GM21367 (cell line): Measurements from ENCODE around the gene NAA38.

ENCODE experiments used
- ATAC-seq: cut with Tn5 transposase; IDR thresholded peaks from one replicate; pipeline ENCODE4 v1.9.1; 2021; ENCODE audit not compliant: unreplicated experiment

Gene NAA38

DNA sequence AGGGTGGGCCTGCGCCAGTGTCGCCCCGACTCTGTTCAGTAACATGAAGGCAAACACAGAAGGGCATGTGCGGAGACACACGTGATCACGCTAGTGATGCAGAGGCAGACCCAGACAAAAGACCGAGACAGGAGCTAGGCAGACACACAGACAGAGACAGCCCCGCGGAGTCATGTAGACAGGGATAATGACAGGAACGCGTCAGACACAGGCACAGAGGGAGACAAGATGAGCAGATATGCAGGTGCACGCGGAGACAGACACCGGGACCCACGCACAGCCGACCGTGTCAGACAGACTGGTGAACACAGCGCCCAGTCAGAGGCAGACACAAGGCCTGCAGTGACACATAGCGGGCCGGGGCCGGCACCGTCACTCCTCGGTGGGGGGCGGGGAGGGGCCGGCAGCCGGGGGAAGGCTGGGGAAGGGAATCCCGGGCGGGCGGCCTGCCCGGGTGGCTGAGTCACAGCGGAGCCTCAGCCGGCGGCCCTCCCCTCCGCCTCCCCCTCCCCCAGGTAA, 15.9 kb downstream of the NAA38 start:
- no peak for ATAC-seq

DNA sequence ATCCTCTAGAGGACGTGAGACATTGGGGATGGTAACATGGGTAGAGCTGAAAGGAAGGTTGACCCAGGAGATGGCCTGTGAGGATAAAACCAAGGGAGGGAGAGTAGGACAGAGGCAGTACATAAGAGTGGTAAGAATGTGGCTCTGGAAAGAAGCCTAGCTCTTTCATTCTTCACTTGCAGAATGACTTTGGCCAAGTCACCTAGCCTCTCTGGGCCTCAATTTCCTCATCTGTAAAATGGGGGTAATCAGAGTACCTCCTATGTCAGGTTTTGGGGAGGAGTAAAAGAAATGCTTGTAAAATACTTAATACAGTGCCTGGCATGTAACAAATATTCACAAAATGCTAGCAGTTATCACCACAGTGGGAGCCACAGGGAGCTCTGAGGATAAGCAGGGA, 16.5 kb downstream of the NAA38 start:
- no peak for ATAC-seq

DNA sequence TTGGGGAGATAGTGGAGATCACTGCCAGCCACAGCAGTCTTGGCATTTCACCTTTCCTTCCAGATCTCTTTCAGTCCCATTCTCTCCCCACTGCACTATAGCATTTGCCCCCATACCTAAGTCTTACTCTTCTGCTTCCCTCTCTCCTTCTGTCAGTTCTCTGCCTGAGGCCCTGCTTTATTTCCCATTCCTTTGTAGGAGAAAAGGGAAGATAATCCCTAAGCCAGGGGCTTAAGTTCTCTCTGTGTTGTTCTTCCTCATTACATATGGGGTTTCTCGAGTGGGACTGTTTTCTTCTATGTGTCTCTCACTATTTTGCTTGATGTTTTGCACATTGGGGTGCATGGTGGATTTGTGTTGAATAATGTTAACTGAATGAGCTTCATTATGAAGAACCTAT, 16.9 kb downstream of the NAA38 start:
- ATAC-seq = no peak

DNA sequence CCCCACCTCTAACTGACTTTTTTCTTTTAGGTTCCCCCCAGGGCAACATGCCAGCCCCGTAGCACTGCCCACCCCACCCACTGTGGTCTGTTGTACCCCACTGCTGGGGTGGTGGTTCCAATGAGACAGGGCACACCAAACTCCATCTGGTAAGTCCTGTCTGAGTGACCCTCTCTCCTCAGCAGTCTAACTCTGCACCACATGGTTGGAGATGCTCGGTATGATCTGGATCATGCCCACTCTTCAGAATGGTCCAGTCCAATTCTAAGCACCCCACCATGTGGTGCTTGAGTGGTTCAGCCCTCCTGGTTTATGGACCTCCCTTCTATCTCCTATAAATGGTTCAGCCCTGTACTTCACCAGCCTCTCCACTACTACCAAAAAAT, 17.5 kb downstream of the NAA38 start:
- no peak for ATAC-seq

DNA sequence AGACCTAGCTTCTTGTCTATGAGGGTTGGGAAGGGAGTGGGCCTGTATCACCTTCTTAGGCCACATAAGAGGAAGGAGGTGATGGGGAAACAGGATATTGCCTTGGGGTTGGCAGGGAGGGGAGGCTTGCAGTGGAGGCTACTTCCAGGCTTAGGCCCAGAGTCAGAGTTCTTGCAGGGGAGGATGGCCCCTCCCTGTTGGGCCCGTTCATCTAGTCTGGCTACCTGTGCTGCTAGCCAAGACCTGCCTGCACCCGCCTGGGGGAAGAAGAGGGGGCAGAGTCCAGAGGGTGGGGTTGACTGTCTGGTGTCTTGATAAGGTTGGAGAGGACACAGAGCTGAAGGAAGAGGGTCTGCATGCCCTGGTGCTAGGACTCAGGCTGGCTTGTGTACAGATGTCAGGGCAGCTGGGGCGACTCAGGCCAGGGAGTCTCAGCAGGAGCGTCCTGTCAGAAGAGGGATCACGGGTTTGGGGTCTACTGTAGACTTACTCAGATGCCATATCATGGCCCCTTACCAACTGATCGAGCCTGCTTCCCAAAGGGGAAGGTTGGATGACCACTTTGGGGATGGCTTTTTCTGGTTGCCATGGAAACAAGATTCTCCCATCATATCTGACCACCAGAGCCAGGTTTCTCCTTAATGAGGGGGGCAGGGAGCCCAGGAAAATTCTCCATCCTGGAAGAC, 18.0 kb downstream of the NAA38 start:
- no peak for ATAC-seq

DNA sequence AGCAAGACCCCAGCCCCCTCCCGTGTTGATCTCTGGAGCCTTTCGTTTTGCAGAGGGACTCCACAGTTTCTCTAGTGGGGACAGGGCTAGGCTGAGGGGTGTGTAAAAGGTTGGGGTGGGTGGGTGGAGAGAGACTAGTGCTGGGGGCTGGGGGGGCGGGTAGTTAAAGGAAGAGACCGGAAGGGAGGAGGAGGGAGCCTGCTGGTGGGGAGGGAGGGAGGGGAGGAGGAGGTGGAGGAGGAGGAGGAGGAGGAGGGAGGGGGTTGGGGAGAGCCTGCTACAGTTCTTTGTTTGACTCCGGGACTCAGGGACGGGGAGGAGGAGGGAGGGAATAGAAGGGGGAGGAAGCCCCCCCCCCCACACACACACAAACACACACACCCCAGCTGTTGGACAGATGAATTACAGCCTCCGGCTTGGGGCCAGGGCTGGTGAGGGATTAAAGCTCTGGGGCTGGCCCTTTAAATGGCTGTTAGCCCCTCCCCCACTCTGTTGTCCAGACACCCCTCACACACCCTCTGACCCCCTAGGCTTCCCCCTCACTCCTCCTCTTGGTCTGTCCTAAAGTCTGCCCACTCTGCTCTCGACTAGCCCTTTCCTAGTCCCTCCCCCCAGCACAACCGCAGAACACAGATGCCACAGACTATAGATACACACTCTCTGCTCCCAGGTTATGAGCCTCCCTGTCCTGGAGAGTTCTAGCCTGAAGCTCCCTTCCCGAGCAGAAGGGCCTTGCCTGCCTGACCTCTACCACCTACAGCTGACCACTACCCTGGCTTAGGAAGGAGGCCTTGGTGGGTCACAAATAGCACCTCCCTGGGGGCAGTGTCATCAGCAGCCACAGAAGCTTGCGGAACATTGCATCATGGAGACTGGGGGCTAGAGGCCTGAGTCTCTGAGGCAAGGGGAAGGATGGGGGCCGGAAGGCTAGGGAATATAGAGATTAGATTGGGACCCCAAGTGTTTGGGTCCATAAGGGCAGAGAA, 19.0 kb downstream of the NAA38 start:
- no peak for ATAC-seq

DNA sequence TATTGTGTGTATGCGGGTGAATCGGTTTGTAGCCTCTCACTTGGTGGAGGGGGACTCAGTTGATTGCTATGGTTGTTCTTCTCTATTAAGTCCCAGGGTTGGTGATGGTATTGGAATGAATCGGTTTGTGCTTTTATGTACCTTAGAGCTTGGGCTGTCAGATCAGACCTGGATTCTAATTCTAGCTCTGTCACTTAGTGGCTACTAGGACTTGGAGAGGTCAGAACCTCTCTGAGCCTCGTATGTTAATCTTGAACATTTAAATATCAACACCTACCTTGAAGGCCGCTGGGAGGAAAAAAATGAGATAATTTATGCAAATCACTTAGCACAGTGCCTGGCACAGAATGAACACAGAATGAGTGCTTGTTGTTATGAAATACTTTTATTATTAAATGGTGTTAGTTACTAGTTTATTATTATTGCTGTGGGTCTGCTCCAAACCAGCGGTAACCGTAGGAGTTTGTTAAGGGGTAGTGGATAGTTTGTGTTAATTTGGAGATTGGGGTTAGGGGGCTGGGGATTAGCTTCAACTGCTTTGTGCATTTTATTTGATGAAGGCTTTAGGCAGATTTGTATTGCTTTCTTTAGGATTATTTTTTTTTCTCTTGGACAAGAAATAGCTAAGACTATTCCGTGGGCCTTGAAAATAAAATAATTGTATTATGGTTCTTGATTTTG, 19.8 kb downstream of the NAA38 start:
- no peak for ATAC-seq

DNA sequence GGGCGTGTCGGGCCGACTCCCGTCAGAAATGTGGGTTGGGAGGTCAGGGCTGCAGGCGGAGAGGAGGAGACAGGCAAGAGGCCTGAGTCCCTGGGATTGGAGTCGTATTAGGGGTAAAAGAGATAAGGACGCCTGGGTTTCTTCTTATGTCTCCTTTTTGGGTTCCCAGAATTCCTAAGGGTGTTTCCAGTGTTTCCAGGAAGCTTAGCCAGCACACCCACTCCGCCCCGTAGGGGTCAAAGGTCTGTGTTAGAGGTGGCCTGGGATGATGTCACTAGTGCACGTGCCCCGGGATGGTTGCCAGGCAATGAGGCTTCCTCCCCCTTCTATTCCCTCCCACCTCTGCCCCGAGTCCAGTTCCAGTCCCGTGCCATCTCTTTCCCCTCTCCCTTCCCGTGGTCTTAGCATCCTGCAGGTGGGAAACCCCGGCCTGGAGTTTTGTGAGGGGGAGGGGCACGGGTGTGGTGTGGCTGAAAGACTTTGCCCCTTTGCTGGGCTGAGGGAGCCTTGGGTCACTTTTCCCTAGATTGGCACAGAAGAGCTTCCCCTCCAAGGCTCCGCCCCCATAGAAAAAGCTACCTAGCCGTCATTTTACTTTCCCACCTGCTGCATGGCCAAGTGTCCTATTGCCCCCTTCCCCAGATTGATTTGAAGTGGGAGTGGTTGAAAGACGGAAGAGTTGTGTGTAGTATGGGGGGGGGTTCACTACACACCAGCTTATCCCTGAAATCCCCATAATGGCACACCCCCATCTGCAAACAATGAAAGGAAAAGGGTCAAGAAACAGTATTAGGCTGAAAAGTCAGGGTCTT, 20.6 kb downstream of the NAA38 start:
- ATAC-seq = no peak

DNA sequence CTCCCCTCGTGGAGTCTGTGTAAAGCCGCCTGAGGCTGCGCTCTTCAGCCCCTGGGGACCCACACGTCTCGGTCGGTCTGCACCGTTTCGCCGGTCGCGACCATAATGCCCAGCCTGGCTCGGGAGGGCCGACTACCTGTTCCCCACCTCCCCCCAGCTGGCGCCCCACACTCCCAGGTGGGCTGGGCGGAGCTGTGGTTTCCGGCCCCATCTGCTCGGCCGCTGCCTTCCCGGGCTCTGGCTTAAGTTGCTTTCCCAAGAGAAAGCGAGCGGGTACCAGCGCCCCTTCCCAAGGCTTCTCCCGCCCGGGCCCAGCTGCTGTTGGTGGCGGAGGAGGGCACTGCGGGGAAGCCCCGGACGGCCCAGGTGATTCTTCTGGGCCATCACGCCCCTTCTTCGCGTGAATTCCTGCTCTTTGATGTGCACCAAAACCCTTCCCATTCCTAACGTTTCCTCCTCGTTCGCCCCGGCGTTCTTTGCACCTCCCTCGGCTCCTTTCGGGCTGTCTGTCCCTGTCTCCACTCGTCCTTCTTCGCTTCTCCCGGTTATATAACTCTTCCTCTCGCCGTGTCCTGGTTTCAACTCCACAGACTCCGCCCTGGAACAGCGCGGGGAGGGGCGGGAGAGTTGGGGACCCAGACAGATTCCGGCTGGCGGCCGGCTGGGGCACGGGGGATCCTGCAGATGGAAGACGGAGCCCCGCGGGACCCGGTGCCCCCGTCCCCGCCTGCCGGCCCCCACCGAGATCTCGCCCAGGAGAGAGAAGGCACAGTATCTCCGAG, 21.4 kb downstream of the NAA38 start:
- ATAC-seq = peak; percentile 14

DNA sequence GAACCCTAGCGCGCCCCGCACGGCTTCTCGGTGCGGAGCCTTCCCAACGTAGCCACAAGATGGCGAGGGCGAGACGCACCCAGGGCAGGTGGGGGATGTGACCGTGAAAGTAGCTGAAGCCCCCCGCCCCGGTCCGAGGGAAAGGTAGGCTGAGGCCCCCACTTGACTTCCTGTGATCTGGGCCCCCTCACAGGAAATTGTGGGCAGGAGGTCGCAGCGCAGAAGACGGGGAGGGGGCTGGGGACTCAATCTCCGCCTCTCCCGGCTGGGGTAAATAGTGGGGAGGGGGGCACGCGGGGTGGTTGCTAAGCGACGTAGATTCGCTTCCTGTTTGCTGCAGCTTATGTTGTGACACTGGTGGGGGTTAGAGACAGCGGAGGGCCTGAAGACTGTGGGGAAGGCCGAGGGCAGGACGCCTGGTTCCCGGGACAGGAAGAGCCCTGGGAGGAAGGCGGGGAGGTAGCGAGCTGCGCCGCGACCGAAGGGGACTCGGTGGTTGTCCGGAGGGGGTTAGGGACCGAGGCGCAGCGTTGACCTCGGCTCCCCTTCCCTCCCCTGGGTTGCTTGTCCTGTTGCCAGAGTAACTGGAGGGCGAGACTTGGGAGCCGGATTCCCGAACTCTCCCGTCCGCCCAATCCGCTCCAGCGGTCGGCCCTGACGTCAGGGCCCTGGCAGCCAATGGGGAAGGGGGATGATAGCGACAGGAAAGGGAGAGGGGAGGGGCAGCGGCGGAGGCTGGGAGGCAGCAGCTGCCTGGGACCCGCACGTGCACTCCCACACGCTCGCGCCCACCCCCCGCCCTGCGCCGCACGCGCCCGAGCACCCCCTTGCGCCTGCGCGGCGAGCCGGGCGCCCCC, 22.2 kb downstream of the NAA38 start:
- peak; percentile 35 for ATAC-seq

DNA sequence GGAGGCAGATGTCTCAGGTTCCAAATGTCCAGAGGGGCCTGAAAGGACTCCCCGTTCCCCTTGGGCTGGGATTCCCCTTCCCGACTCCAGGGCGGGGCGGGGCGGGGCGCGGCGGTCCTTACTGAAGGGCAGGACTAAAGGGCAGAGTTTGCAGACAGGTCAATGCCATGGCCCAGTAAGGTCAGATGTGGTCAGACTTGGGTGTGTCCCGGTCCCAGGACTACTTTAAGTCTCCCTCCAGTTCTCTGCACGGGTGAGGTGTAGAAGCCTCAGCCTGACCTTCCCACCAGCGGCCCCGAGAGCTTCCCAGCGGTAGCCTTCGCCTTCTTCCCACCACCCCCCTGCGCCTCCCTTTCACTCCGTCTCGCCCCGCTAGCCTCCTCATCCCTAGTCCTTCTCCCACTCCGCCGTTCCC, 22.8 kb downstream of the NAA38 start:
- no peak for ATAC-seq

DNA sequence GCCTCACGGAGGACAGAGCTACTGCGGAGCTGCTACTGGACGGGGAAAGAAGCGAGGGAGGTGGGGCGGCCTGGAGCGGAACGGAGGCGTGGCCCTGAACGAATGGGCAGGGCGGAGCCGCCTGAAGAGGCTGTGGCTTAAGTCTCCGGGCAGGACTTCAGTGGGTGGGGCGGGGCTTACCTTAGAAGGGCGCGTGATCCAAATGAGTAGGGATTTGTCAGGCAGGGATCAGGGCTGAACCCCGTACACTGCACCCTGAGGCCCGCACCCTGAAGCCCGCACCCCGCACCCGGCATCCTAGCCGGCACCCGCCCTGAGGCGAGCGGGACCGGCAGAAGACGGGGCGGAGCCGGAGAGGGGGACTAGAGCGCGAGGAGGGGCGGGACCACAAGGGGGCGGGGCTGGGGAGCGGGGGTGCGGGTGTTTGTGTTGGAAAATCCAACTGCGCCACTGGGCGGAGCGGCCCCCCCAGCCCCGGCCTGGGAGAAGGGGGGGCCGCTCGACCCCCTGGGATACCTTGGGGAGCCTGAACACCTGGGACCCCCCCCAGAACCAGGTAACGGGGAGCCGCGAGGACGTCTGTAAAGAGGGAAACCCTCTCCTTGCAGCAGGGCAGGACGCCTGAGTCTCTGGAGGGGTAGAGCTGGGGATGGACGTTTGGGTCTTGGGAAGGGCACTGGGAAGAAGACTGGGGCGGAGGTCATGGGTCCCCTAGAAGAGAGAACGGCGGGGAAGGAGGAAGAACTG, 23.4 kb downstream of the NAA38 start, which contains the start of gene KDM6B:
KDM6B (plus strand) TSS at position 423 of the 747 bp plus-strand sequence. CDS start 11,338 bp downstream, outside the sequence.
- ATAC-seq = peak; percentile 33

DNA sequence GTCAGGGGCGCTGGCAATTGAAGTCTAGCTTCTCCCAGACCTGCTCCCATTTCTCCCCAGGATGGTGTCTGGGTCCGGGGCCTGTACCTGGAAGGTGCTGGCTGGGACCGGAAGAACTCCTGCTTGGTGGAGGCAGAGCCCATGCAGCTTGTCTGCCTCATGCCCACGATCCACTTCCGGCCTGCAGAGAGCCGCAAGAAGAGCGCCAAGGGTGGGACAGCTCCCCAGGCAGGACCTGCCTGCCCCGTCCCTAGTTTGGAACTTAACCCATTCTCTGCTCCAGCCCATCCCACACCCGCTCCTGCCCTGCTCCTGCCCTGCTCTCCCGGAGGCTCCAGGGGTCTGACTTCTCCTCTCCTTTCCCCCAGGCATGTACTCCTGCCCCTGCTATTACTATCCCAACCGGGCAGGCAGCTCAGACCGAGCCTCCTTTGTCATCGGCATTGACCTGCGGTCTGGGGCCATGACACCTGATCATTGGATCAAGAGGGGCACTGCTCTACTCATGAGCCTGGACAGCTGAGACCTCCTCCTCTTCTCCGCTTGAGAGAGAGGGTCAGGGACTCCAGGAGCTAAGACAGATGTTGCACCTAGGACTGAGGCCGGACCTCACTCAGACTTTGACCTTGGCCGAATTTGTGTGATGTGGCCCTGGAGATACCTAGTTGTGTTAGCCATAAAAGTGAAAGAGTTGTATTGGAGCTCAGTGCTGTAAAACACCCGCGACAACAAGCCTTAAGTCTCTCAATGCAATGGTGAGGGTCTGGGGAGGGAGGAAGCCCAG, 24.2 kb downstream of the NAA38 start:
- ATAC-seq = no peak

DNA sequence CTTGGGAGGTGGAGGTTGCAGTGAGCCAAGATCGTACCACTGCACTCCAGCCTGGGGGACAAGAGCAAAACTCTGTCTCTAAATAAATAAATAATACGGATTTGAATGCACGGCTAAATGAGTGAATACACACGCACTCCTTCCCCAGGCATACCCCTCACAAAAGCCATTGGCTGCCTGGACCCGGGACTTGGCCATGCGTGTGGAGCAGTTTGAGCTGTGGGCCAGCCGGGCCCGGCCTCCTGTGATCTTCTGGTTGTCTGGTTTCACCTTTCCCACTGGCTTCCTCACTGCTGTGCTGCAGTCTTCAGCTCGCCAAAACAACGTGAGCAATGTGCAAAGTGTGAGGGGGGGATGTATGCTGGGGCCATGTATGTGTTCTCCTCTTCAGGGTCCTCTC, 24.9 kb downstream of the NAA38 start:
- no peak for ATAC-seq

DNA sequence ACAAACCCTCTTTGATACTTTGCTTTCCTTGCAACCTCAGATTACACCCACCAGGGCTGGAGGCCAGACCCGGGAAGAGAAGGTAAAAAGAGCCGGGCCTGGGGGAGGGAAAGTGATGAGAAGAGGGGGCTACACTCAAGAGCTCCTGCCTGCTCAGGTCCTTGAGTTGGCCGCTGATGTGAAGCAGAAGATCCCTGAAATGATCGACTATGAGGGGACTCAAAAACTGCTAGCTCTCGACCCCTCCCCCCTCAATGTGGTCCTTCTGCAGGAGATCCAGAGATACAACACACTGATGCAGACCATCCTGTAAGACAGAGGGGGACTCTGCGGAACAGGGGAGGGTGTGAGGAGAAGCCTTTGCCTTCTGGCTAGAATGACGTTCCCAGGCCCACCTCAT, 26.1 kb downstream of the NAA38 start:
- ATAC-seq = no peak

DNA sequence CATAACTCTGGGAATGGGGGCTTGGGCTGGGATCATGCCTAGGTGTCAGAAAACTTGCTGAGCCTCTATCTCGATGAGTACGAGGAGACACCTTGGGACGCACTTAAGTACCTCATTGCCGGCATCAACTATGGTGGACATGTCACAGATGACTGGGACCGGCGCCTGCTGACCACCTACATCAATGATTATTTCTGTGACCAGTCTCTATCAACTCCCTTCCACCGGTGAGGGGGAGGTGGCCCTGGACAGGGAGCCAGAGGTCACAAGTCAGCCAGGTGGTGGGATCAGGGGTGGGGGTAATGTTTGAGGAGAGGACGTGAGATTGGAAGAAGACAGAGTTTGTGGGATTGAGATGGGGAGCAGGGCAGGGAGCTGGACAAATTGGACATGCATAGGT, 26.7 kb downstream of the NAA38 start:
- ATAC-seq = no peak
